Parathyroid adenoma (tissue), 2 donors: ENCODE measurements around the gene DYNC2LI1.
A peak's percentile ranks its signal among the peaks of the same experiment; 100 is the strongest.

ENCODE experiments used
- H2AFZ ChIP-seq: fragments of 300-600 bp; sonication (generic); one replicate; pipeline ENCODE4 v1.7.0; 2017; ENCODE audit warnings: antibody characterized with exemption, mild to moderate bottlenecking
- H3K27ac ChIP-seq: fragments of 300-600 bp; sonication (generic); one replicate; pipeline ENCODE4 v1.7.0; 2017
- H3K27me3 ChIP-seq: fragments of 300-600 bp; sonication (generic); one replicate; pipeline ENCODE4 v1.7.0; 2017; ENCODE audit warnings: low read length; ENCODE audit not compliant: control insufficient read depth, insufficient read depth
- H3K36me3 ChIP-seq: fragments of 300-600 bp; sonication (generic); one replicate; pipeline ENCODE4 v1.7.0; 2017; ENCODE audit warnings: low read length; ENCODE audit not compliant: control insufficient read depth, insufficient read depth
- H3K4me1 ChIP-seq: fragments of 300-600 bp; sonication (generic); one replicate; pipeline ENCODE4 v1.7.0; 2017; ENCODE audit warnings: control low read depth
- H3K4me2 ChIP-seq: fragments of 300-600 bp; sonication (generic); one replicate; pipeline ENCODE4 v1.7.0; 2017; ENCODE audit warnings: low read length
- H3K4me3 ChIP-seq: fragments of 300-600 bp; sonication (generic); one replicate; pipeline ENCODE4 v1.7.0; 2017; ENCODE audit warnings: low read depth, low read length
- H3K79me2 ChIP-seq: fragments of 300-600 bp; sonication (generic); one replicate; pipeline ENCODE4 v1.7.0; 2017; ENCODE audit warnings: control low read depth
- H3K9ac ChIP-seq: fragments of 300-600 bp; sonication (generic); one replicate; pipeline ENCODE4 v1.7.0; 2017; ENCODE audit warnings: mild to moderate bottlenecking
- H3K9me3 ChIP-seq: fragments of 300-600 bp; sonication (generic); one replicate; pipeline ENCODE4 v1.7.0; 2017; ENCODE audit warnings: low read length; ENCODE audit not compliant: control insufficient read depth
- TF ChIP-seq, protein P1 (sequence below): fragments of 300-600 bp; sonication (generic); IDR thresholded peaks from one replicate; pipeline ENCODE4 v1.7.0; 2017; ENCODE audit warnings: antibody characterized with exemption, mild to moderate bottlenecking
- donor health status: primary hyperparathyroidism.

DYNC2LI1 gene

GRCh38 chr2:43790147-43790546, 16.3 kb downstream of the DYNC2LI1 start:
- no peaks in the 10 kb centered on the region for H3K79me2 ChIP-seq
- no peak overlapping the region for H3K9ac ChIP-seq
- no peaks in the 10 kb centered on the region for H3K9me3 ChIP-seq
- H3K36me3 ChIP-seq: no peaks in the 10 kb centered on the region
- H2AFZ ChIP-seq: no peak overlapping the region
- H3K27ac ChIP-seq: peak overlapping the region; percentile 13
- H3K4me3 ChIP-seq: no peak overlapping the region
- H3K4me1 ChIP-seq: no peaks in the 10 kb centered on the region
- no peak overlapping the region for H3K4me2 ChIP-seq
- no peaks in the 10 kb centered on the region for H3K27me3 ChIP-seq
- TF ChIP-seq, protein P1, sequence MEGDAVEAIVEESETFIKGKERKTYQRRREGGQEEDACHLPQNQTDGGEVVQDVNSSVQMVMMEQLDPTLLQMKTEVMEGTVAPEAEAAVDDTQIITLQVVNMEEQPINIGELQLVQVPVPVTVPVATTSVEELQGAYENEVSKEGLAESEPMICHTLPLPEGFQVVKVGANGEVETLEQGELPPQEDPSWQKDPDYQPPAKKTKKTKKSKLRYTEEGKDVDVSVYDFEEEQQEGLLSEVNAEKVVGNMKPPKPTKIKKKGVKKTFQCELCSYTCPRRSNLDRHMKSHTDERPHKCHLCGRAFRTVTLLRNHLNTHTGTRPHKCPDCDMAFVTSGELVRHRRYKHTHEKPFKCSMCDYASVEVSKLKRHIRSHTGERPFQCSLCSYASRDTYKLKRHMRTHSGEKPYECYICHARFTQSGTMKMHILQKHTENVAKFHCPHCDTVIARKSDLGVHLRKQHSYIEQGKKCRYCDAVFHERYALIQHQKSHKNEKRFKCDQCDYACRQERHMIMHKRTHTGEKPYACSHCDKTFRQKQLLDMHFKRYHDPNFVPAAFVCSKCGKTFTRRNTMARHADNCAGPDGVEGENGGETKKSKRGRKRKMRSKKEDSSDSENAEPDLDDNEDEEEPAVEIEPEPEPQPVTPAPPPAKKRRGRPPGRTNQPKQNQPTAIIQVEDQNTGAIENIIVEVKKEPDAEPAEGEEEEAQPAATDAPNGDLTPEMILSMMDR: no peak

DNA sequence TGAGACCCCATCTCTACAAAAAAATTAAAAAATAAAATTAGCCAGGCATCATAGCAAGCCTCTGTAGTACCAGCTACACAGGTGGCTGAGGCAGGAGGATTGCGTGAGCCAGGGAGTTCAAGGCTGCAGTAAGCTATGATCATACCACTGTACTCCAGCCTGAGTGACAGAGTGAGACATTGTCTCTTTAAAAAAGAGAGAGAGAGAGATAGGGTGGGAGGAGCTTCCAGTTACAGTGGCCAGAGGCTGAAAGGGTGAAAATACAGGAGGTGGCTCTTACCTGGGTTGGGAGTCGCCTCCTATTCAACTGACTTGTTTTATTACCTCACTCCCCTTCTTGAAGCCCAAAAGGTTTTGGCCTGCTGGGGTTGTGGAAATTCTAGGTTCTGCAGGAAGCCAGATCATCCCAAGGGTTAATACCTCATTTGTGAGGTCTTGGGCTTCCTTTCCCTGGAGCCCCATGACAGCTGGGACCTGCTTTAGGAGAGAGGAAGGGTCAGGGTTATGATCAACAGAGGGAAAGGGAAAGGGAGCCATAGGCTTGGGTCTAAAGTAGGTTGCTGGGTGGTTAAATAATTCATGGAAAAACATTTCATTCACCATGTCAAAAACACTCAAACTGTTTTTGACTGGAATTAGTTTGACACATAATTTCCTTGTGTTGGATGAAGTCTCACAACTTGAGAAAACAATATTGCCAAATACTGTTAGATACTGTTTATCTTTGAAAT, 17.4 kb downstream of the DYNC2LI1 start:
- no peak overlapping the region for H2AFZ ChIP-seq
- no peaks in the 10 kb centered on the region for H3K4me1 ChIP-seq
- no peak overlapping the region for H3K27ac ChIP-seq
- no peaks in the 10 kb centered on the region for H3K36me3 ChIP-seq
- H3K27me3 ChIP-seq: no peaks in the 10 kb centered on the region
- TF ChIP-seq, protein P1: no peak
- no peaks in the 10 kb centered on the region for H3K79me2 ChIP-seq
- no peak overlapping the region for H3K9ac ChIP-seq
- H3K4me2 ChIP-seq: no peak overlapping the region
- H3K4me3 ChIP-seq: no peak overlapping the region
- H3K9me3 ChIP-seq: no peaks in the 10 kb centered on the region

DNA sequence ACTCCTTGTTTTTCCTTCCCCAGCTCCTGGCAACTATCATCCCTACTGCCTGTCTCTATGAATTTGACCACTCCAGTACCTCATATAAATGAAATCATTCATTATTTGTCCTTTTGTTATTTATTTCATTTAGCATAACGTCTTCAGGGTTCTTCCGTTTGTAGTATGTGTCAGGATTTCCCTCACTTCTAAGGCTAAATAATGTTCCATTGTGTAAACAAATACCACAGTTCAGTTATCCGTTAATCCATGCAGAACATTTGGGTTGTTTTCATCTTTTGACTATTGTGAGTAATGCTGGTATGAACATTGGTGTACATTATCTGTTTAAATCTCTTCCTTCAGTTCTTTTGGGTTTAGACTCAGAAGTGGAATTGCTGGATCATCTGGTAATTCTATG, 18.8 kb downstream of the DYNC2LI1 start:
- Histone ChIP-seq H3K79me2 (no peaks in the 10 kb centered on the region), H3K9ac (no peak overlapping the region), H3K27ac (no peak overlapping the region), H3K27me3 (no peaks in the 10 kb centered on the region), H3K36me3 (no peaks in the 10 kb centered on the region), H3K4me2 (no peak overlapping the region), H2AFZ (no peak overlapping the region), H3K4me1 (no peaks in the 10 kb centered on the region), H3K4me3 (no peak overlapping the region), H3K9me3 (no peaks in the 10 kb centered on the region)
- TF ChIP-seq, protein P1: no peak

GRCh38 chr2:43794956-43795355, 21.1 kb downstream of the DYNC2LI1 start:
- H3K27ac ChIP-seq: no peak overlapping the region
- TF ChIP-seq, protein P1: no peak
- H3K36me3 ChIP-seq: no peaks in the 10 kb centered on the region
- no peaks in the 10 kb centered on the region for H3K79me2 ChIP-seq
- H3K27me3 ChIP-seq: no peaks in the 10 kb centered on the region
- no peak overlapping the region for H3K9ac ChIP-seq
- no peaks in the 10 kb centered on the region for H3K9me3 ChIP-seq
- H2AFZ ChIP-seq: no peak overlapping the region
- H3K4me1 ChIP-seq: no peaks in the 10 kb centered on the region
- no peak overlapping the region for H3K4me3 ChIP-seq
- H3K4me2 ChIP-seq: no peak overlapping the region

- TF ChIP-seq, protein P1: no peak
- Histone ChIP-seq H3K9me3 (no peaks in the 10 kb centered on the region), H3K27ac (no peak overlapping the region), H2AFZ (no peak overlapping the region), H3K4me1 (no peaks in the 10 kb centered on the region), H3K4me3 (no peak overlapping the region), H3K4me2 (no peak overlapping the region), H3K79me2 (no peaks in the 10 kb centered on the region), H3K36me3 (no peaks in the 10 kb centered on the region), H3K27me3 (no peaks in the 10 kb centered on the region), H3K9ac (no peak overlapping the region)
Measured at GRCh38 chr2:43796206-43796605, 22.4 kb downstream of the DYNC2LI1 start.
